Measurements from ENCODE around the gene RINT1. TPM values are rescaled to one million over a fixed set of nuclear protein-coding genes. Genes with fewer than 3 reads are reported as not detected.

The RINT1 gene
- total RNA-seq, 1 donor = 18.1 TPM

- TF ChIP-seq CTCF (IDR thresholded peaks at IDR 0.05; ENCODE audit: insufficient read depth, low read length) = no peak
- H3K4me3 ChIP-seq (ENCODE audit: low read depth, low read length) = no peak overlapping the region
- no peak for DNase-seq (ENCODE audit: low read depth)
These were observed 67.5 kb downstream of the RINT1 start for GRCh38 chr7:105599551-105599950.

DNA sequence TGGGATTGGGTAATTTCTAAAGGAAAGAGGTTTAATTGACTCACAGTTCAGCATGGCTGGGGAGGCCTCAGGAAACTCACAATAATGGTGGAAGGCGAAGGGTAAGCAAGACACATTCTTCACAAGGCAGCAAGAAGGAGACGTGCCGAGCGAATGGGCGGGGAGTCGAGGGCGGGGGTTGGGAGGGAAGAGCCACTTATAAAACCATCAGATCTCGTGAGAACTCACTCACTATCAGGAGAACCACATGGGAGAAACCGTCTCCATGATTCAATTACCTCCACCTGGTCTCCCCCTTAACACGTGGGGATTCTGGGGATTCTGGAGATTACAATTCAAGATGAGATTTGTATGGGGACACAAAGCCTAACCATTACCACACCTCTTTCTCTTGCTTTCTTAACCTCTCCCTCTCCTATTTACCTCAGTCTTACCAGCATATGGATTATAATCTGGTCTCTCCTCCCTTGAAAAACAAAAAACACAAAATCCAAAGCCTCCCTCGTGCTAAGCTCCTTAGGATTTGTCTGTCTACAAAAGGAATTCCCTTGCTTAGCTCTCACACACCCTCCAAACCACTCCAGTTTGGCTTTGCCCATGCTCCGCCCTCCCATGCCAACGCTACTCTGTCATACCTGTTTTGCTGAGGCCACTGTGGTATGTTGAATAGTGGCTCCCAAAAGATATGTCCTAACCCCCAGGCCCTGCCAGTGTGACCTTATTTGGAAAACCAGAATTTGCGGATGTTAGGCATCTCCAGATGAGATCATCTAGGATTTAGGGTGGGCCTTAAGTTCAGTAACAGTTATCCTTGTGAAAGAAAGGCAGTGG, 68.9 kb downstream of the RINT1 start:
- TF ChIP-seq CTCF (IDR thresholded peaks at IDR 0.05; ENCODE audit: insufficient read depth, low read length) = no peak
- DNase-seq (ENCODE audit: low read depth) = no peak
- no peak overlapping the region for H3K4me3 ChIP-seq (ENCODE audit: low read depth, low read length)

DNA sequence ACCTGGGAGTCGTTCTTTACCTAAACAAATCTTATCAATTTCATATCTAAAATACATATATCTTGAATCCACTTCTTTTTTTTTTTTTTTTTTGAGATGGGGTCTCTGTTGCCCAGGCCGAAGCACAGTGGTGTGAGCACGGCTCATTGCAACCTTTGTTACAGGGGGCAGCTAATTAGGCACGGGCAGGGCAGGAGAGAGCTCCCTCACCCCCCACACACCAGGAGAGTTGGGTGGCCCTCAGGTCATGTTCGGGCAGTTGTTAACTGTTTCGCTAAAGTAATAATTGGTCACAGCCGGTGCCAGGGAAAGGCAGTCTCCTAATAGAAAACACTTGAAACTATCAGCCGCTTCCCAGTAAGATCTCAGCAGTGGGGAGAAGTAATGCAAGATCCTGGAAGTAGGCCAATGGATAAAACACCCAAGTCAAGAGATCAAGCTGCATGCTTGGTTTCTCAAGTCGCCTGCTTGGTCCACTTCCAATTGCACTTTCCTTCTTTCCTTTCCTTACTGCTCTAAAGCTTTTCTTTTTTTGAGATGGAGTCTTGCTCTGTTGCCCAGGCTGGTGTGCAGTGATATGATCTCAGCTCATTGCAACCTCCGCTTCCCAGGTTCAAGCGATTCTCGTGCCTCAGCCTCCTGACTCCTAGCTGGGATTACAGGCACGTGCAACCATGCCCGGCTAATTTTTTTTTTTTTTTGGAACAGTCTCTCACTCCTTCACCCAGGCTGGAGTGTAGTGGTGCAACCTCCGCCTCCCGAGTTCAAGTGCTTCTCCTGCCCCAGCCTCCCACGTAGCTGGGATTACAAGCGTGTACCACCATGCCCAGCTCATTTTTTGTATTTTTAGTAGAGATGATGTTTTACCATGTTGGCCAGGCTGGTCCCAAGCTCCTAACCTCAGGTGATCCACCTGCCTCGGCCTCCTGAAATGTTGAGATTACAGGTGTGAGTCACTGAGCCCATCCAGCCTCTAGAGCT, 70.6 kb downstream of the RINT1 start:
- DNase-seq (ENCODE audit: low read depth) = peak; percentile 64
- no peak for TF ChIP-seq CTCF (IDR thresholded peaks at IDR 0.05; ENCODE audit: insufficient read depth, low read length)
- H3K4me3 ChIP-seq (ENCODE audit: low read depth, low read length) = no peak overlapping the region

- no peak for DNase-seq (ENCODE audit: low read depth)
- no peak for TF ChIP-seq CTCF (IDR thresholded peaks at IDR 0.05; ENCODE audit: insufficient read depth, low read length)
- H3K4me3 ChIP-seq (ENCODE audit: low read depth, low read length) = no peak overlapping the region
These were observed 78.3 kb downstream of the RINT1 start for GRCh38 chr7:105610165-105610930.

- H3K4me3 ChIP-seq (ENCODE audit: low read depth, low read length) = no peak overlapping the region
- TF ChIP-seq CTCF (IDR thresholded peaks at IDR 0.05; ENCODE audit: insufficient read depth, low read length) = no peak
- DNase-seq (ENCODE audit: low read depth) = peak; percentile 27
These were observed 80.1 kb downstream of the RINT1 start for GRCh38 chr7:105611856-105612775.
